IMR-90 (cell line): Measurements from ENCODE around the gene EIF1. TPM values are rescaled to one million over a fixed set of nuclear protein-coding genes. Genes with fewer than 3 reads are reported as not detected.

Experiments used
- ATAC-seq: fragments of 200-7000 bp; cut with Tn5 transposase; 2 replicates; pipeline ENCODE4 v1.9.1; 2020; ENCODE audit warnings: low read depth, mild to moderate bottlenecking, moderate library complexity
- BruUV-seq: library from RNA; stranded (reverse); fragments of 400-500 nt; replicated peaks from 2 replicates; lab custom pipeline; 2021; lab: Mats Ljungman, UMichigan
- CTCF ChIA-PET: fragments of 300-600 bp; formaldehyde crosslinking; extraction: SDS; loops from one replicate; lab custom pipeline; 2021; ENCODE audit warnings: antibody characterized with exemption; lab: Yijun Ruan, JAX
- POLR2A ChIA-PET: fragments of 300-600 bp; sonication (Branson Sonifier 250); formaldehyde crosslinking; loops from one replicate; lab custom pipeline; 2022; ENCODE audit warnings: antibody characterized with exemption; ENCODE audit not compliant: unreplicated experiment; lab: Charles Lee
- DNase-seq: peaks from one replicate; pipeline ENCODE4 v3.0.0; 2013
- H2AFZ ChIP-seq: replicated peaks from 2 replicates; pipeline ENCODE3; 2013; ENCODE audit warnings: low read length, mild to moderate bottlenecking; ENCODE audit not compliant: poor library complexity
- H2AK5ac ChIP-seq: 2 replicates; pipeline ENCODE4 v1.6.1; 2013; ENCODE audit warnings: low read depth, low read length, inconsistent platforms
- H2AK9ac ChIP-seq: replicated peaks from 2 replicates; pipeline ENCODE3; 2013; ENCODE audit warnings: mild to moderate bottlenecking, low read depth, low read length, moderate library complexity; ENCODE audit not compliant: poor library complexity
- H2BK120ac ChIP-seq: 2 replicates; pipeline ENCODE4 v1.6.1; 2013; ENCODE audit warnings: low read depth, low read length, inconsistent platforms
- H2BK15ac ChIP-seq: 3 replicates; pipeline ENCODE4 v1.6.1; 2013; ENCODE audit warnings: low read depth, low read length, inconsistent platforms
- H2BK20ac ChIP-seq: 2 replicates; pipeline ENCODE4 v1.6.1; 2013; ENCODE audit warnings: low read depth, mild to moderate bottlenecking, inconsistent platforms, low read length, moderate library complexity
- H2BK5ac ChIP-seq: 2 replicates; pipeline ENCODE4 v1.6.1; 2013; ENCODE audit warnings: mild to moderate bottlenecking, low read depth, low read length, inconsistent platforms; ENCODE audit not compliant: poor library complexity, severe bottlenecking
- H3K14ac ChIP-seq: replicated peaks from 2 replicates; pipeline ENCODE4 v1.6.1; 2013; ENCODE audit warnings: low read depth, low read length, inconsistent platforms
- H3K18ac ChIP-seq: 2 replicates; pipeline ENCODE4 v1.6.1; 2013; ENCODE audit warnings: low read depth, low read length, control low read depth
- H3K23ac ChIP-seq: 2 replicates; pipeline ENCODE4 v1.6.1; 2013; ENCODE audit warnings: low read depth, low read length, inconsistent platforms
- H3K27ac ChIP-seq: 2 replicates; pipeline ENCODE4 v1.5.1; 2013; ENCODE audit warnings: mild to moderate bottlenecking, control low read depth, low read length; ENCODE audit not compliant: insufficient read depth
- H3K27me3 ChIP-seq: 2 replicates; pipeline ENCODE4 v1.6.1; 2013; ENCODE audit warnings: low read length; ENCODE audit not compliant: control insufficient read depth, insufficient read depth
- H3K36me3 ChIP-seq: 2 replicates; pipeline ENCODE4 v1.6.1; 2013; ENCODE audit warnings: low read length, mixed read lengths; ENCODE audit not compliant: control insufficient read depth, insufficient read depth
- H3K4ac ChIP-seq: 2 replicates; pipeline ENCODE4 v1.6.1; 2013; ENCODE audit warnings: low read depth, low read length, inconsistent platforms
- H3K4me1 ChIP-seq: 2 replicates; pipeline ENCODE4 v1.6.1; 2013; ENCODE audit warnings: low read length, mixed read lengths; ENCODE audit not compliant: control insufficient read depth, insufficient read depth
- H3K4me2 ChIP-seq: 2 replicates; pipeline ENCODE4 v1.6.1; 2013; ENCODE audit warnings: low read depth, mild to moderate bottlenecking, control low read depth, low read length, moderate library complexity
- H3K4me3 ChIP-seq: 2 replicates; pipeline ENCODE4 v1.5.1; 2013; ENCODE audit warnings: low read depth, mild to moderate bottlenecking, control low read depth, low read length, moderate library complexity; ENCODE audit not compliant: insufficient read depth
- H3K56ac ChIP-seq: 2 replicates; pipeline ENCODE4 v1.6.1; 2013; ENCODE audit warnings: low read length, inconsistent platforms; ENCODE audit not compliant: insufficient read depth; ENCODE audit errors: extremely low read depth
- H3K79me1 ChIP-seq, 2 experiments: 2 replicates each; pipeline ENCODE4 v1.6.1; 2013; ENCODE audit warnings: low read length in 2 of 2, inconsistent platforms in 1 of 2, low read depth in 1 of 2
- H3K9ac ChIP-seq: 2 replicates; pipeline ENCODE4 v1.6.1; 2013; ENCODE audit warnings: low read depth, low read length, control low read depth
- H3K9me1 ChIP-seq: 2 replicates; pipeline ENCODE4 v1.6.1; 2013; ENCODE audit warnings: low read length, inconsistent platforms; ENCODE audit not compliant: insufficient read depth
- H3K9me3 ChIP-seq: 2 replicates; pipeline ENCODE4 v1.6.1; 2013; ENCODE audit warnings: low read length; ENCODE audit not compliant: control insufficient read depth, insufficient read depth
- H4K20me1 ChIP-seq: 2 replicates; pipeline ENCODE4 v1.6.1; 2013; ENCODE audit warnings: low read length, inconsistent platforms; ENCODE audit not compliant: insufficient read depth
- H4K5ac ChIP-seq: 2 replicates; pipeline ENCODE4 v1.6.1; 2013; ENCODE audit warnings: mild to moderate bottlenecking, low read depth, low read length, control low read depth
- H4K8ac ChIP-seq, 2 experiments: 2 replicates each; pipeline ENCODE4 v1.6.1; 2013; ENCODE audit warnings: low read depth in 2 of 2, low read length in 2 of 2, control low read depth in 1 of 2, inconsistent platforms in 1 of 2
- H4K91ac ChIP-seq: 2 replicates; pipeline ENCODE4 v1.6.1; 2013; ENCODE audit warnings: low read depth, low read length, inconsistent platforms; ENCODE audit not compliant: insufficient read depth
- BHLHE40 ChIP-seq: fragments of 150-350 bp; IDR thresholded peaks from 2 replicates; pipeline ENCODE4 v1.6.1; 2016; ENCODE audit warnings: mild to moderate bottlenecking, low read depth, low read length
- CEBPB ChIP-seq: IDR thresholded peaks from 2 replicates; pipeline ENCODE4 v1.6.1; 2012; ENCODE audit warnings: low read depth, low read length, improper control_type of control experiment
- CTCF ChIP-seq: conservative IDR thresholded peaks from 2 replicates; pipeline ENCODE4 v1.5.1; 2012; ENCODE audit warnings: mild to moderate bottlenecking, low read depth, low read length, improper control_type of control experiment
- FOS ChIP-seq: fragments of 150-350 bp; IDR thresholded peaks from 2 replicates; pipeline ENCODE4 v1.6.1; 2016; ENCODE audit warnings: low read depth, low read length
- MAZ ChIP-seq: IDR thresholded peaks from 2 replicates; pipeline ENCODE4 v1.6.1; 2012; ENCODE audit warnings: low read depth, mild to moderate bottlenecking, low read length, improper control_type of control experiment, moderate library complexity, borderline replicate concordance
- MXI1 ChIP-seq: IDR thresholded peaks from 2 replicates; pipeline ENCODE4 v1.6.1; 2012; ENCODE audit warnings: low read depth, mild to moderate bottlenecking, low read length, moderate library complexity, borderline replicate concordance
- RAD21 ChIP-seq: IDR thresholded peaks from 2 replicates; pipeline ENCODE4 v1.6.1; 2012; ENCODE audit warnings: low read length, improper control_type of control experiment
- RCOR1 ChIP-seq: IDR thresholded peaks from 2 replicates; pipeline ENCODE4 v1.6.1; 2012; ENCODE audit warnings: mild to moderate bottlenecking, low read length, improper control_type of control experiment; ENCODE audit not compliant: insufficient replicate concordance
- RFX5 ChIP-seq: IDR thresholded peaks from 2 replicates; pipeline ENCODE4 v1.8.0; 2012; ENCODE audit warnings: low read depth, mild to moderate bottlenecking, low read length, moderate library complexity
- SMC3 ChIP-seq: fragments of 150-350 bp; IDR thresholded peaks from 2 replicates; pipeline ENCODE4 v1.6.1; 2016; ENCODE audit warnings: low read depth, mild to moderate bottlenecking, antibody characterized with exemption, low read length, moderate library complexity
- USF2 ChIP-seq: fragments of 150-350 bp; IDR thresholded peaks from 2 replicates; pipeline ENCODE4 v1.6.1; 2017; ENCODE audit warnings: mild to moderate bottlenecking, antibody characterized with exemption, low read length, low read depth
- WGBS, 2 experiments: methylation state at CpG; one replicate each; pipeline versions ENCODE4 v1.1.5 to v1.1.7; 2013; ENCODE audit warnings: missing lambda C conversion rate in 2 of 2; ENCODE audit not compliant: insufficient read length in 1 of 2; ENCODE audit errors: extremely low coverage in 2 of 2; 5-methylcytosine and 5-hydroxymethylcytosine counted together
- dilution Hi-C: fragments of 300-500 bp; cut with HindIII; formaldehyde crosslinking; loops from one replicate; pipeline ENCODE4 v1.14.3; 2018; ENCODE audit warnings: low sequenced_read_pairs; ENCODE audit not compliant: unreplicated experiment
- in situ Hi-C: fragments of 300-500 bp; cut with MboI; formaldehyde crosslinking; loops from 3 replicates; pipeline ENCODE4 v1.14.3; 2019; ENCODE audit warnings: low sequenced_read_pairs, inconsistent platforms, mixed read lengths
- intact Hi-C: fragments of 100-400 bp; cut with micrococcal nuclease; formaldehyde crosslinking; loops from 2 replicates; pipeline ENCODE4 v1.10.0; 2022
- polyA plus RNA-seq, 3 experiments: library from polyadenylated mRNA; depleted of rRNA; stranded (reverse); fragments of >200 nt; gene quantifications; 2 replicates each; pipeline ENCODE4 v1.2.3, GENCODE V29; 2012; ENCODE audit warnings: low replicate concordance in 1 of 3
- total RNA-seq: library from RNA; depleted of rRNA; stranded (reverse); fragments of >200 nt; gene quantifications from 2 replicates; pipeline ENCODE4 v1.2.3, GENCODE V29; 2012
- TF ChIP-seq, protein P1 (sequence below): fragments of 150-350 bp; IDR thresholded peaks from 2 replicates; pipeline ENCODE4 v1.6.1; 2016; ENCODE audit warnings: low read depth, mild to moderate bottlenecking, low read length, moderate library complexity, borderline replicate concordance

Gene EIF1
- total and polyA plus RNA-seq, 2 of the 4 experiments (the other 2 are of a cell fraction) = 89.4 to 381 TPM

GRCh38 chr17:41649923-41650519, 38.7 kb upstream of the EIF1 start:
- intact Hi-C loops (loop anchor here (5.0 kb wide), 3 partner anchors 328 to 848 kb away; partner anchors contain the start of gene KRTAP2-3), dilution Hi-C loops (no loop called here), in situ Hi-C loops (loop anchor here (25.0 kb wide), 1 partner anchor 1288 kb away; the partner anchor contains the start of gene GJD3)
- no TSS peak for BruUV-seq
- H3K56ac ChIP-seq = no peak overlapping the region
- peak overlapping the region; percentile 71 for H2AK5ac ChIP-seq
- H3K27me3 ChIP-seq = no peaks in the 10 kb centered on the region; the same call in 1 of the 2 replicates
- no peak overlapping the region for H2AK9ac ChIP-seq
- H3K23ac ChIP-seq = no peak overlapping the region
- H4K8ac ChIP-seq = peak overlapping the region in 1 of 2 experiments; percentile 15; a peak in 1 of 4 replicates
- no peak overlapping the region for H3K4me2 ChIP-seq
- peaks cover 14% of the 10 kb centered on the region for H3K4me1 ChIP-seq
- H3K9me1 ChIP-seq = peaks cover 12% of the 10 kb centered on the region
- H3K79me1 ChIP-seq = no peaks in the 10 kb centered on the region
- CTCF ChIA-PET = interaction anchor here (1.6 to 3.8 kb wide), 4 partner anchors 11 to 1034 kb away, joined by 3 to 36 read pairs (median 5); no protein-coding TSS in a partner anchor
- H4K5ac ChIP-seq = no peak overlapping the region
- H3K4me3 ChIP-seq = no peak overlapping the region
- no peak overlapping the region for H2BK20ac ChIP-seq
- no peak overlapping the region for H3K27ac ChIP-seq
- WGBS, 2 experiments = 93% methylated on average over 8 of the region's 10 CpGs; no CpG with 5 or more reads in 1 of the 2 experiments
- no peak overlapping the region for H3K9ac ChIP-seq
- TF ChIP-seq RFX5 (no peak), CEBPB (no peak), RAD21 (no peak), CTCF (no peak), BHLHE40 (no peak), RCOR1 (no peak), FOS (no peak), MAZ (no peak), SMC3 (no peak), USF2 (no peak), MXI1 (no peak)
- TF ChIP-seq, protein P1, sequence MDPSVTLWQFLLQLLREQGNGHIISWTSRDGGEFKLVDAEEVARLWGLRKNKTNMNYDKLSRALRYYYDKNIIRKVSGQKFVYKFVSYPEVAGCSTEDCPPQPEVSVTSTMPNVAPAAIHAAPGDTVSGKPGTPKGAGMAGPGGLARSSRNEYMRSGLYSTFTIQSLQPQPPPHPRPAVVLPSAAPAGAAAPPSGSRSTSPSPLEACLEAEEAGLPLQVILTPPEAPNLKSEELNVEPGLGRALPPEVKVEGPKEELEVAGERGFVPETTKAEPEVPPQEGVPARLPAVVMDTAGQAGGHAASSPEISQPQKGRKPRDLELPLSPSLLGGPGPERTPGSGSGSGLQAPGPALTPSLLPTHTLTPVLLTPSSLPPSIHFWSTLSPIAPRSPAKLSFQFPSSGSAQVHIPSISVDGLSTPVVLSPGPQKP = no peak
- peak overlapping the region; percentile 24; the same call in 1 of the 2 replicates for H3K4ac ChIP-seq
- H4K91ac ChIP-seq = no peak overlapping the region
- H3K36me3 ChIP-seq = no peaks in the 10 kb centered on the region
- ATAC-seq (no peak), DNase-seq (no peak)
- no peak overlapping the region for H2BK5ac ChIP-seq
- no peak overlapping the region for H3K14ac ChIP-seq
- no peaks in the 10 kb centered on the region for H4K20me1 ChIP-seq
- peak overlapping the region; percentile 6; the same call in 1 of the 3 replicates for H2BK15ac ChIP-seq
- H2BK120ac ChIP-seq = no peak overlapping the region
- POLR2A ChIA-PET = no interaction called here
- no peaks in the 10 kb centered on the region for H3K9me3 ChIP-seq
- no peak overlapping the region for H2AFZ ChIP-seq
- H3K18ac ChIP-seq = no peak overlapping the region
